Activated T-cell treated with anti-CD3 and anti-CD28 coated beads, Interleukin-2, amount 50 U/mL, for 4 hours (primary cell): Measurements from ENCODE around the gene IMMP2L. TPM values are rescaled to one million over a fixed set of nuclear protein-coding genes. Genes with fewer than 3 reads are reported as not detected.

ENCODE experiments used
- ATAC-seq, 2 donors: fragments of 200-7000 bp; cut with Tn5 transposase; one replicate each; pipeline ENCODE4 v1.10.0; 2021
- DNase-seq: peaks from one replicate; pipeline ENCODE4 v3.0.0-alpha.2; 2020
- H3K27me3 Mint-ChIP-seq: one replicate; pipeline ENCODE4 v1.8.0; 2021; ENCODE audit warnings: low read depth, mixed read lengths
- H3K36me3 Mint-ChIP-seq: one replicate; pipeline ENCODE4 v1.8.0; 2022; ENCODE audit warnings: mixed read lengths; ENCODE audit not compliant: insufficient read depth
- H3K4me1 Mint-ChIP-seq: one replicate; pipeline ENCODE4 v1.8.0; 2021; ENCODE audit warnings: low read depth, mixed read lengths
- H3K4me3 Mint-ChIP-seq: one replicate; pipeline ENCODE4 v1.8.0; 2021; ENCODE audit warnings: mild to moderate bottlenecking, moderate library complexity, mixed read lengths
- H3K9me3 Mint-ChIP-seq: one replicate; pipeline ENCODE4 v1.8.0; 2021; ENCODE audit warnings: mixed read lengths
- total RNA-seq, 3 donors: library from RNA; stranded (reverse); gene quantifications; one replicate each; pipeline ENCODE4 v1.2.1, GENCODE V29; 2021

The IMMP2L gene
- total RNA-seq, 3 donors from 2014 or later, result 18.7 to 22.9 (median 19.2) TPM

GRCh38 chr7:111051832-111052231 lies 510.5 kb downstream of the IMMP2L start:
- Mint-ChIP-seq H3K27me3 (no peaks in the 10 kb centered on the region), H3K4me3 (no peak overlapping the region), H3K4me1 (peaks cover 5% of the 10 kb centered on the region), H3K36me3 (no peaks in the 10 kb centered on the region), H3K9me3 (no peaks in the 10 kb centered on the region)
- ATAC-seq (no peak), DNase-seq (no peak)

DNA sequence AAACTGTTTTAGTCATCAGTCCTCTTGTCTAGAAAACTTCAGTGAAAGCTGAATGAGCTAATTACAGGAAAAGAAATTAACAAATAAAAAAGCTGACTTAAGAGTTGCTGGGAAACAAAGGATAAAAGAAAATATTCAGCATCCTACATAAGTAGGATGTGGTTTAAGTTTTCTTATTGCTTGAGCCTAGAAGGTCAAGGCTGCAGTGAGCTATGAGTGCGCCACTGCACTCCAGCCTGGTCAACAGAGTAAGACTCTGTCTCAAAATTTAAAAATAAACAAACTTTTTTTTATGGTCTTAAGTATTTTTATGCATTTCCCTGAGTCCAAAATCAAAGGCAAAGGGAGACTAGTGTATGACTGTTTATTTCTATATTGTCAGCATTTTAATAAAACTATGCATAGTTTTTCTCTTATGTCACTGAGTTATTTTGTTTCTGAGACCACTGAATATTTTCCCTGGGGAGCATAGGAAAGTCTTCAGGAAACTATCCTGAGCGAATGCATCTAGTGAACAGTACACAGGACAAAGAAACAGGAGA lies 511.3 kb downstream of the IMMP2L start:
- Mint-ChIP-seq H3K9me3 (no peaks in the 10 kb centered on the region), H3K27me3 (no peaks in the 10 kb centered on the region), H3K4me3 (no peak overlapping the region), H3K36me3 (no peaks in the 10 kb centered on the region), H3K4me1 (peaks cover 5% of the 10 kb centered on the region)
- no peak for ATAC-seq
- no peak for DNase-seq

DNA sequence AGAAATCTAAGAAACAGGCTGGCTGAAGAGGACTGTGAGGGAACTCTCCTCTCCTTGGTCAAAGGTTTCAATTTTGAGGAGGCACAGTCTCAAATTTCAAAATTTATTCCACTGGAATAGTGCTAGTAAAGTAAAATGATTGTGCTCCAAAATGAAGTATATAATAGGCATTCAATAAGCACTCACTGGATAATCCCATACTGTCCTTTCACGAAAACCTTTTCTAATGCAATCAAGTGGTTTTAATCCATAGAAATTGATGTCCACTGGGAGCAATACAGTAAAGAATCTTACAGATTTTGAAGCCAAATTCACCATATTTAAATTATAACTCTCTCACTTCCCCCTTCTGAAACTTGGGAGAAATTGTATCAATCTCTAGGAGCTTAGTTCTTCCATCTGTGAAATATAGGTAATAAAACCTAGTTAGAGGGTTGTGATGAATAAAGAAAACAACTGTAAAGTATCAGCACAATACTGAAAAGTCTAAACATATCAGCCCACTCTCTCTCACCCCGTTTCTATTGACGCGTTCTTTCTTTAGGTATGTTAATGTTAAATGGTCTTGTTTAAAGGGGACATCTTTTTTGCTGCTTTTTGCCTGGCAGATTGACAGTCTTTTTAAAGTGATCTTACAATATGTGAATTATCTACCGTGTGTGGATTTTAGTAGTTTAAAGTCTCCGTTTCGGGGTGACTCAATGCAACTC lies 512.2 kb downstream of the IMMP2L start:
- no peak for ATAC-seq
- Mint-ChIP-seq H3K9me3 (no peaks in the 10 kb centered on the region), H3K4me3 (no peak overlapping the region), H3K36me3 (no peaks in the 10 kb centered on the region), H3K4me1 (peaks cover 5% of the 10 kb centered on the region), H3K27me3 (no peaks in the 10 kb centered on the region)
- DNase-seq, result no peak

- no peaks in the 10 kb centered on the region for H3K9me3 Mint-ChIP-seq
- ATAC-seq, result no peak
- no peak overlapping the region for H3K4me3 Mint-ChIP-seq
- no peaks in the 10 kb centered on the region for H3K27me3 Mint-ChIP-seq
- H3K4me1 Mint-ChIP-seq, result peaks cover 5% of the 10 kb centered on the region
- DNase-seq, result no peak
- no peaks in the 10 kb centered on the region for H3K36me3 Mint-ChIP-seq
These were observed 514.7 kb downstream of the IMMP2L start for GRCh38 chr7:111047595-111047994.

GRCh38 chr7:111045449-111045848 lies 516.8 kb downstream of the IMMP2L start:
- Mint-ChIP-seq H3K27me3 (no peaks in the 10 kb centered on the region), H3K4me1 (peaks cover 12% of the 10 kb centered on the region), H3K9me3 (no peaks in the 10 kb centered on the region), H3K36me3 (no peaks in the 10 kb centered on the region), H3K4me3 (no peak overlapping the region)
- DNase-seq, result no peak
- no peak for ATAC-seq

DNA sequence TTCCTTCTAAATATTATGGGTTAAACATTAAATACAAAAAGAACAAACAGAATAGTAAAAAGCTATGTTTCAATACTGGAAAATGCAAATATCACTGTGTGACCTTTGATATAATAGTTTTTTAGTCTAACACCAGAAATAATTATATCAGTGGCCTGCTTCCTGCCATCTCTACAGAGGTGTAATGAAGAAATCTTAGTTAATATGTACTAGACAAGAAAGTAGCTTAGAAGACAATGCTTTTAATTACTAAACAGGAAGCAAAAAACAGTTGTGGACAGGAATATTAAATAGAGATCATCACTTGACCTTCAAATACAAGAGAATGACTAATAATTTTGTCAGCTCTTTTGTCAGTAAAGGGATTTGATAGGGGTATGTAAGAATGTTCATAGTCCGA lies 518.7 kb downstream of the IMMP2L start:
- no peaks in the 10 kb centered on the region for H3K27me3 Mint-ChIP-seq
- no peak for ATAC-seq
- peaks cover 12% of the 10 kb centered on the region for H3K4me1 Mint-ChIP-seq
- H3K9me3 Mint-ChIP-seq, result no peaks in the 10 kb centered on the region
- DNase-seq, result no peak
- no peaks in the 10 kb centered on the region for H3K36me3 Mint-ChIP-seq
- no peak overlapping the region for H3K4me3 Mint-ChIP-seq

GRCh38 chr7:111042842-111043241 lies 519.5 kb downstream of the IMMP2L start:
- H3K36me3 Mint-ChIP-seq, result no peaks in the 10 kb centered on the region

GRCh38 chr7:111041577-111041976 lies 520.7 kb downstream of the IMMP2L start:
- Mint-ChIP-seq H3K9me3 (no peaks in the 10 kb centered on the region), H3K4me1 (peaks cover 21% of the 10 kb centered on the region), H3K36me3 (no peaks in the 10 kb centered on the region), H3K27me3 (no peaks in the 10 kb centered on the region), H3K4me3 (no peak overlapping the region)
- ATAC-seq, result peak; percentile 82 to 87
- no peak for DNase-seq

More at GRCh38 chr7:111042842-111043241, 519.5 kb downstream of the IMMP2L start:
- Mint-ChIP-seq H3K4me3 (no peak overlapping the region), H3K27me3 (no peaks in the 10 kb centered on the region), H3K4me1 (peaks cover 18% of the 10 kb centered on the region), H3K9me3 (no peaks in the 10 kb centered on the region)
- DNase-seq (no peak), ATAC-seq (no peak)

DNA sequence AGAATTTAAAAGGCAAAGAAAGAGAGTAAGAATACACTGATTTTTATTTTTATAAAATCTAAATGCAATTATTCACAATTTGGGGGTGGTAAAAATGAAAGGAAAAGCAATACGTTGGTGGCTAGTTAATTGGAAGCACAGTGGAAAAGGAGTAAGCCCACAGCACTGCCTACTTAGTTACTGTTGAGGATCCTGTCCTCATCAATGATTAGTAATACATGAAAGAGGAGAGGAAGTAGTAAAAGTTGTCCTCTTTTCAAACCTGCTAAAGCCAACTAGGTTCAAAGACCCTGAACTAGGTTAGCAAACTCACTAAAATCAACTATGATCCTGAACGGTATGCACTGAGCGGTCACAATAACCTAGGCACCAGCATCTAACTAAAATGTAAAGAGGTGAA lies 524.1 kb downstream of the IMMP2L start:
- ATAC-seq (no peak), DNase-seq (no peak)
- Mint-ChIP-seq H3K9me3 (no peaks in the 10 kb centered on the region), H3K27me3 (no peaks in the 10 kb centered on the region), H3K4me1 (peaks cover 18% of the 10 kb centered on the region), H3K36me3 (no peaks in the 10 kb centered on the region), H3K4me3 (no peak overlapping the region)

DNA sequence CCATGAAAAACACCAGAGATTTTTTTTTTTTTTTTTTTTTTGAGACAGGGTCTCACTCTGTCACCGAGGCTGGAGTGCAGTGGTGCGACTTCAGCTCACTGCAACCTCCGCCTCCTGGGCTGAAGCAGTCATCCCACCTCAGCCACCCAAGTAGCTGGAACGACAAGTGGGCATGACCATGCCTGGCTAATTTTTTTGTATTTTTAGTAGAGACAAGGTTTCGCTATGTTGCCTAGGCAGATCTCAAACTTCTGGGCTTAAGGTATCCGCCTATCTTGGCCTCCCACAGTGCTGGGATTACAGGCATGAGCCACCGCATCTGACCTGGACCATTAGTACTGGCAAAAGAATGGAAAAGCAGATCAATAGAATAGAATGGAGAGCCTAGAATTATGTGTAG lies 530.4 kb downstream of the IMMP2L start:
- DNase-seq (no peak), ATAC-seq (no peak)
- Mint-ChIP-seq H3K4me3 (no peak overlapping the region), H3K36me3 (peaks cover 2% of the 10 kb centered on the region), H3K4me1 (peaks cover 39% of the 10 kb centered on the region), H3K9me3 (peaks cover 4% of the 10 kb centered on the region), H3K27me3 (no peaks in the 10 kb centered on the region)

- DNase-seq (no peak), ATAC-seq (no peak)
- Mint-ChIP-seq H3K9me3 (peaks cover 4% of the 10 kb centered on the region), H3K36me3 (peaks cover 2% of the 10 kb centered on the region), H3K4me3 (peak overlapping the region; percentile 34), H3K4me1 (peaks cover 55% of the 10 kb centered on the region), H3K27me3 (no peaks in the 10 kb centered on the region)
These were observed 532.0 kb downstream of the IMMP2L start for GRCh38 chr7:111030336-111030735.

DNA sequence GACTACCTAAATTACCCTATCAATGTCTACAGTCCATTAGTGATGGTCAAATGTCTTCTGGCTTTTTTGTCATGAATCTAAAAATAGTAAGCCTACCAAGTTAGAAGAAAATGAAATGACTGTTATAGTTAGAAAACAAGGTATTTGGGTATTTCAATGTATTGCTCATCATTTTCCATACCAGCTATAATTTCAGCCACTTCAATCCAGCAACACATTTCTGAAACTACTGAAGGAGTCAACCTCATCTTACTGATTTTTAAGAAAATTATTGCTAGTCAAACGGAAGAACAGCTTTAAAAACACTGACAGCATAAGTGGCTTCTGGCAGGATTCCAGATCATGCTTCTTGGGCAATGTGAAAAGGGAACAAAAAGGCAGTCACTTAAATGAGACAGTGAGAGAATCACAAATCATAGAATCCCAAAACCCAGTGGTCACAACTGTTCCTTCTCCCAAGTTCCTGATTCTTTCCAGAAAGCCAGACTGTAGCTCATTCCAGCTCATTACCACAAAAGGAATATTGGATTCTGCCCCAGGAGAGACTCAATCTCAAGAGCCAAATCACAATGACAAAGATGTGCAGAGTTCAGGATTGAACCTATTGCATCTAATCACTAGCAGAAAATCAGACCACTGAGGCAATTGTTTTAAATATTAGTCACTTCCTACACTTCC lies 532.6 kb downstream of the IMMP2L start:
- peak; percentile 26 for DNase-seq
- Mint-ChIP-seq H3K27me3 (no peaks in the 10 kb centered on the region), H3K36me3 (peaks cover 2% of the 10 kb centered on the region), H3K4me1 (peaks cover 61% of the 10 kb centered on the region), H3K4me3 (peak overlapping the region; percentile 60), H3K9me3 (peaks cover 4% of the 10 kb centered on the region)
- peak; percentile 64 to 69 for ATAC-seq

GRCh38 chr7:111029141-111029572 lies 533.1 kb downstream of the IMMP2L start:
- Mint-ChIP-seq H3K9me3 (peaks cover 4% of the 10 kb centered on the region), H3K27me3 (no peaks in the 10 kb centered on the region), H3K4me3 (peak overlapping the region; percentile 60), H3K4me1 (peaks cover 66% of the 10 kb centered on the region), H3K36me3 (peaks cover 2% of the 10 kb centered on the region)
- ATAC-seq (peak; percentile 25 to 33), DNase-seq (no peak)

DNA sequence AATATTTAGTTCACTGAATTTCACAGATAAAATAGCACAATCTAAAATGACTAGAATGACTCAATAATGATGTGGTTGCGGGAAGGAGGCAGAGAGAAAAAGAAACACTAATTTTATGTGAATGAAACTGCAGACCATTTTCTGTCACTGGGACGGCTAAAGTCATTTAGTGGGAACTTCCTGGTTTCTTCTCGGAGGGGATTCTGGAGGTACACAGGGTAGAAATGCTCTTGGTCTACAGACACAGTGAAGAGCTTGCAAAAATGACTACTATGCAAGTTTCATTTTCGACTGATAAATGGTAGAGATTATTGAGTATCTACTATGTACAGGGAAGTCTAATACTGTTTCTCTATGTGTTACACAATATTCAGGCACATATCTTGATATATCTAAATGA lies 534.9 kb downstream of the IMMP2L start:
- Mint-ChIP-seq H3K36me3 (peaks cover 2% of the 10 kb centered on the region), H3K9me3 (peaks cover 4% of the 10 kb centered on the region), H3K27me3 (no peaks in the 10 kb centered on the region), H3K4me3 (peak overlapping the region; percentile 47), H3K4me1 (peaks cover 79% of the 10 kb centered on the region)
- DNase-seq, result no peak
- peak; percentile 16 to 25 for ATAC-seq

GRCh38 chr7:111026806-111027205 lies 535.5 kb downstream of the IMMP2L start:
- Mint-ChIP-seq H3K9me3 (peaks cover 5% of the 10 kb centered on the region), H3K27me3 (no peaks in the 10 kb centered on the region), H3K4me1 (peaks cover 85% of the 10 kb centered on the region), H3K4me3 (no peak overlapping the region), H3K36me3 (peaks cover 3% of the 10 kb centered on the region)
- no peak for ATAC-seq
- DNase-seq, result no peak
